Measurements from ENCODE around the gene TCL1B. TPM values are rescaled to one million over a fixed set of nuclear protein-coding genes. Genes with fewer than 3 reads are reported as not detected.
"Not testable (repeated sequence)": the region's sequence is repeated elsewhere in the genome, so short reads cannot be mapped to it uniquely, and the experiment has no call there.

The TCL1B gene
- total RNA-seq, 1 donor from 2014 or later, result not detected

DNA sequence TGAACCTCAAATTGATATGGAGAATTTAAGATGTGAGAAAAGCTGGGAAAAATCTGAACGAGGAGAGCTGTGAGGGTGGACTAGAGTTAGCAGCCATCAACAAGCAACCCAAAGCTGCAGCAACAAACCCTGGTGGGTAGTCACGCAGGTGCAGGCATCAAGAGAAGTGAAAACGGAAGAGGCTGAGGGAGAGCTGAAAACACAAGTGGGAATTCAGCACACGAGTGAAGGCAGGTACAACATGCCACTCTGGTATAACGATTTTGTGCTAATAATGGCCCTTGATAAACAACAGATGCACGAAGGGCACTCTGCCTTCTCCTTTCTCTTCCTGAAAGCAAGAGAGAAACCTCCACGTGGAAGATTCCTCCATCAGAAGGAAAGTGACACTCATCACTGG lies 11.5 kb downstream of the TCL1B start:
- intact Hi-C loops (cut with DNase I), result no loop called here

DNA sequence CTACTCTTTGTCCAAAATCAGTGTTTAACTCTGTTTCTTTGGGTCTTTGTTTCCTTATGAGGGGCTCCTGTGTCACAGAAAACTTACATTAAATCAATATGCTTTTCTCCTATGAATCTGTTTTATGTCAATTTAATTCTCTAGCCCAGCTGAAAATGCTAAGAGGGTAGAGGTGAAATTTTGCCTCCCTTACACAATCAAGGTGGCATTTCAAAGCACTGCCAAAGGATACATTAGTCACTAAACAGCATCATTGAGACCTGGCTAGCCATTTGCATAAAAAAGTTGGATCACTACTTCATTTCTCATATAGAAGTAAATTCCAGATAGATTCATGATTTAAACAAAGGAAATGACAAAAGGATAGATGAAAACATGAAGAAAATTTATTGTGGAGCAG lies 12.1 kb downstream of the TCL1B start:
- DNase-seq (no peak), ATAC-seq (ENCODE audit: poor library complexity) (no peak)
- intact Hi-C loops (cut with DNase I), result no loop called here

More for the DNA sequence above, 11.5 kb downstream of the TCL1B start:
- ATAC-seq (ENCODE audit: poor library complexity) (no peak), DNase-seq (no peak)

DNA sequence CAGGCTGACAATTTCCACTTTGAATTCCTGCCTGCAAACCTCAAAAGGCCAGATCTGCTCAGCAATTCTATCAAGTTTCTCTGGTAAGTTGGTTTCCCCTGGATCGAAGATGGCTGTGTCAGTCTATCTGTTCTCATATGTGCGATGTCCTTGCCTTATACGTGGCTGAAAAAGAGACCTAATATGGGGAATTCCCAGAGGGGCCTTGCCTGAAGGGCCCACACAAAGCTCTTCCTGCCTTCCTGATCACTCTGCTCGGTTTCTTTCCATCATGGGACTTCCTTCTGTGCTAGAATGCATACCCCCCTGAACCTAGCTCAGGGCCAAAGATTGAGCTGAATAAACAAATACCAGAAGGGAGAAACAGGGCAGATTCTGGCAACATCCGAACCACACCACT lies 13.2 kb downstream of the TCL1B start:
- intact Hi-C loops (cut with DNase I), result no loop called here
- no peak for ATAC-seq (ENCODE audit: poor library complexity)
- DNase-seq, result no peak

DNA sequence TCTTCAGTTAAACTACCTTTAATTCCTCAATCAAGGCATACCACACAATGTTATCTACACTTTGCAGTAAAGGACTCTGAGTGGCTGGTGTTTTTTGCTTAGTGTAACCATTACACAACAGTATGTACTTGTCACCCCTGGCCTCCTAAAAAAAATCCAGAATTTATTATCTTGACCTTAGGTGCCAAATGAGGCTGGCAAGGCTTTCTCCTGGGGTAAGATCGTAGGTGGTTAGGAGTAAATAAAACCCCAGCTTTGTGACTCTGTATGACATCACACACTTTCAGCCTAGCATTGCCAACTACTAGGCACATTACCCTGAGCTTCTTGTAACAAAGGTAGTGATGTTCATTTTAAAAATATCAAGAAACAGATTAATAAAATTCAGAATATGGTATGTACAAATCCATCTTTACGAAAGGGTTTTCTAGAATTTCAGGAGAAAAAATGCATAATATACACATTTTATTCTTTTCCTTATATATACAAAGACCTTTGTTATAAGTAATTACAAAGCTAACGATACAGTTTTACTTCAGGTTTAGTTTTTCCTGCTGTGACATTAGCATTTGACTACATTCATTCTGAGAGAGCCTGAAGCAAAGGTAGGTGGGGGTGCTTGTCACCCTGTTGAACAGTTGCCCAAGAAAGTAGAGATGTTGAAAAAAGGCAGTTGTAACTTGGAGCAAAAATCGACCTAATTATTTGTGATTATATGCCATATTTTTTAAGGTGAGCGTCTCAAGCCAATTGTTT lies 14.2 kb downstream of the TCL1B start:
- intact Hi-C loops (cut with DNase I), result no loop called here
- ATAC-seq (ENCODE audit: poor library complexity), result no peak
- DNase-seq, result no peak

DNA sequence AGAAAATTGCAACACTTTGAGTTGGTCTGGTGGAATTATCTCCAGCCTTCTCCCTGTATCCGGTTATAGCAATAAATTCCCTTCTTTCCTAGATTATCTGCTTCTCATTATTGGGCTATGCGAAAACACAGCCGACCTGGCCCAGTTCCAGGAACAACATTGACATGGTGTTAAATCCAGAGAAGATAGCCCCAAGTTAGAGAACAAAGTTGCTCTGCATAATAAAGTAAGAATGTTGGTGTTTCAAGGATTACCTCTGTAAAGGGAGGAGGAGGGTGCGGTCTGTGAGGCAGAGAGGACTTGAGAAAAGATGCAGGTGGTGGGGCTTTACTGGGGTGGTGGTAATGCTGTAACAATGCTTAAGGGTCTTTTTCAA lies 15.6 kb downstream of the TCL1B start:
- intact Hi-C loops (cut with DNase I), result no loop called here
- no peak for ATAC-seq (ENCODE audit: poor library complexity)
- no peak for DNase-seq

DNA sequence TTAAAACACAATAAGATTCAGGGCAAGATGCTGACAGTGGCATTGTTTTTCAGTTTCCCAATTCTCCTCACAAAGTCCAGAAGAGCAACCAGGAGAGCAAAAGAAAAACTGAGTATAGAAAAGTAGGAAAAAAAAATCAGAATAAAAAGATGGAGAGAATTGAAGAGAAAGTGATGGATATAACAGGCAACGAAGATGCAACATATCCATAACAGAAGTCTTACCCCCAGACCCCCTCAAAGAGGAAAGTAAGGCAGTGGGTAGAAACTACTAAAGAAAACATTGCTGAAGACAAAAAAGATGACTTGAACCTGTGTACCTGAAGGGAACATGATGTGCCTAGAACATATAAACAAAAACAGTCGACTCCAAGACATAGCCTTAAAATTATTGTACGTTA lies 17.1 kb downstream of the TCL1B start:
- ATAC-seq (ENCODE audit: poor library complexity) (no peak), DNase-seq (no peak)

DNA sequence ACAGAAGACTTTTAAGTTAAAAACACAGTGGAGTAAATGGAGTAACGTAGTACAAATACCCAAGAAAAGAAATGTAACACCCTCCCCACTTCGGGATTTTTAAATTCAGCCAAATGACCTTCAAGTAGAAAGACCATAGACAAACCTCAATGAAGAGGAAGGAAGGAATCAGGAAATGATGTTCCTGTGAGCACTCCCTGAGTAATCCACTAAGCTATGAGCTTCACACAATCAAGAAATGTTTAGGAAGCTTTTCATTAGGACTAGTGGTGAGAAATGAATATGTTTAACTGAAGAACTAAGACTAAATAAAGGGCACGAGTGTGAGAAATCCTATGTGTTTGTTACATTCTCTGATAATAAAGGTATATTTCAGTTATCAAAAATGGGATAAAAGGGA lies 17.6 kb downstream of the TCL1B start:
- DNase-seq (no peak), ATAC-seq (ENCODE audit: poor library complexity) (no peak)
- intact Hi-C loops (cut with DNase I), result no loop called here

More for the DNA sequence above, 17.1 kb downstream of the TCL1B start:
- intact Hi-C loops (cut with DNase I), result no loop called here

DNA sequence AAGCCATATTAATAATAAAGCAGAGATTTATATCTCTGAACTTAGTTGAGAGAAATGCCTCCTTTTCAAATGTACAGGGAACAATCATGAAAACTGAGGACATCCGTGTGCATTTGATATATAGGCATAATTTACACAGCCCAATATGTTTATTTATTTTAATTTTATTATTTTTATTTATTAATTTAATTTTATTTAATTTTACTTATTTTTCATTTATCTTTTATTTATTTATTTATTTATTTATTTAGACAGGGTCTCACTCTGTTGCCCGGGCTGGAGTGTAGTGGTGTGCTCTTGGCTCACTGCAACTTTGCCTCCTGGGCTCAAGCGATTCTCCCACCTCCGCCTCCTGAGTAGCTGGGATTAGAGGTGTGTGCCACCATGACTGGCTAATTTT lies 19.3 kb downstream of the TCL1B start:
- intact Hi-C loops (cut with DNase I), result no loop called here
- DNase-seq (no peak), ATAC-seq (ENCODE audit: poor library complexity) (no peak)

DNA sequence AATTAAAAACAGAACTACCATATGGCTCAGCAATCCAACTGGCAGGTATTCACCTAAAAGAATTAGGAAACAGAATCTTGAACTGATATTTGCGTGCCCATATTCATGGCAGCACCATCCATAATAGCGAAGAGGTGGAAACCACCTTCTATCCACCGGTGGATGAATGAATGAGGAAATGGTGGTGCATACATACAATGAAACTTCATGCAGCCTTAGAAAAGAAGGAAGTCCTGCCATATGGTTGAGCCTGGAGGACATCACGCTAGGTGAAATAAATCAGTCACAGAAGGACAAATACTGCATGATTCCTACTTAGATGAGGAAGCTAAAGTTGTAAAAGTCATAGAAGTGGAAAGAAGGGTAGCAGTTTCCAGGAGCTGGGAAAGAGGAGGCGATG lies 21.1 kb downstream of the TCL1B start:
- intact Hi-C loops (cut with DNase I), result no loop called here
- ATAC-seq (ENCODE audit: poor library complexity), result no peak
- DNase-seq, result no peak

DNA sequence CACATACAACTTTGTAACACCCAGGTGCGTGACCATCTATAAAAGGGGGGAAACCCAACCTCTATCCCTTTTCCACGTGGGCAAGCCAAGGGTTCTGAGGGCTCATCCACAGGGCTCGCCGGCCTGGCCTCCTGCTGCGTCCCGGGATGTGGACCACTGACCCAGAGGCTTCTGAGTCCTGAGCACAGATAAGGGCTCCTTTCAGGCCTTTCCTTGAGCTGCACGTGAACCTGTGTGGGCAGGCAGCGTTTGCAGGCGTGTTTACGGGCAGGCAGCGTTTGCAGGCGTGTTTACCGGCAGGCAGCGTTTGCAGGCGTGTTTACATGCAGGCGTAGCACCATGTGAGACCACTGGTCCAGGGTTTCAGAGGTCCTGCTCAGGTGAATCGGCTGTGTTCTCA lies 23.9 kb downstream of the TCL1B start:
- no peak for ATAC-seq (ENCODE audit: poor library complexity)
- intact Hi-C loops (cut with DNase I), result no loop called here
- no peak for DNase-seq

DNA sequence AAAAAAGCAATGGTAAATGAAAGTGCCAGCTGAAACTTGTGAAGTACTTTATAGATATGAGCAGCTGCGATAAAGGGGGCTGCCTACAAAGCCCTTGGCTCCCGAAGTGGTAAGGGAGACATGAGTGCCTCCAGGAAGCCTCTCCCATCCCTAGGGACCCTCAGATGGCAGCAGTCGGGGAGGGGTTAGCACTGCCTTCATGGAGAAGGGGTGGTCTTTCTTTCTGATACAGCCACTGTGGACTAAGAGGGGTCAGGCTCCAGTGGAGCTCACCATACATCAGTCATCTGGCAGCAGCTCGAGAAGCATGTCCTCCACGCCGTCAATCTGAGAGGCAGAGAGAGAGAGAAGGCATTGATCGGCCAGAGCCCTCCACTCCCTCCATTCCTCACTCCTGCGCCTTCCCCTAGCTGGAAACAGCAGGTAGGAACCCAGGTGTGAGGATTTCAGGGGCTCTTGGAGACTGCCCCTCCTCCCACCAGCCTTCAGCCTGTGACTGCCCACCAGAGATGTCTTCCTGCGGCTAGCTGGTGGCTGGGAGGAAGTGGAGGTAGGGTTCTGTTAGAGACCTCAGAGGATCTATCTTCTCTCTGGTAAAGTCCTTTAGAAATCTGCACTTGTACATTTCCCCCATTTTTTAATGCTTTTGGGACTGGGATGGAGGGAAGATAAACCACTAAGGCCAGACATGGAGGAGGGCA lies 25.4 kb downstream of the TCL1B start:
- intact Hi-C loops (cut with DNase I), result no loop called here
- ATAC-seq (ENCODE audit: poor library complexity) (no peak), DNase-seq (no peak)

DNA sequence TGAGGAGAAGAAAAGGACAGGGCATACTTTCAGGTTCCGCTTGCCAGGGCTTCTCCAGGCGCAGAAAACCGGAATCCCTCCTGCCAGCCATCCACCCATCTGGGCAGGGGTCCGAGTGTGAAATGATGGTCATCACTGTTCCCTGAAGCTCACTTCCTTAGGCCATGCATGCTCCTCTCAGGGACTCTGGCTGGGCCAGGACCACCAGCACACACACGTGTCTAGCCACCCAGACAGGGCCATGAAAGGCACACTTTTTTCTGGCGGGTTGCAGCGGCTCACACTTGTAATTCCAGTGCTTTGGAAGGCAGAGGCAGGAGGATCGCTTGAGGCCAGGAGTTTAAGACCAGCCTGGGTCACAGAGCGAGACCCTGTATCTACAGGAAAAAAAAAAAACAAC lies 26.2 kb downstream of the TCL1B start:
- ATAC-seq (ENCODE audit: poor library complexity) (no peak), DNase-seq (no peak)
- intact Hi-C loops (cut with DNase I), result no loop called here

DNA sequence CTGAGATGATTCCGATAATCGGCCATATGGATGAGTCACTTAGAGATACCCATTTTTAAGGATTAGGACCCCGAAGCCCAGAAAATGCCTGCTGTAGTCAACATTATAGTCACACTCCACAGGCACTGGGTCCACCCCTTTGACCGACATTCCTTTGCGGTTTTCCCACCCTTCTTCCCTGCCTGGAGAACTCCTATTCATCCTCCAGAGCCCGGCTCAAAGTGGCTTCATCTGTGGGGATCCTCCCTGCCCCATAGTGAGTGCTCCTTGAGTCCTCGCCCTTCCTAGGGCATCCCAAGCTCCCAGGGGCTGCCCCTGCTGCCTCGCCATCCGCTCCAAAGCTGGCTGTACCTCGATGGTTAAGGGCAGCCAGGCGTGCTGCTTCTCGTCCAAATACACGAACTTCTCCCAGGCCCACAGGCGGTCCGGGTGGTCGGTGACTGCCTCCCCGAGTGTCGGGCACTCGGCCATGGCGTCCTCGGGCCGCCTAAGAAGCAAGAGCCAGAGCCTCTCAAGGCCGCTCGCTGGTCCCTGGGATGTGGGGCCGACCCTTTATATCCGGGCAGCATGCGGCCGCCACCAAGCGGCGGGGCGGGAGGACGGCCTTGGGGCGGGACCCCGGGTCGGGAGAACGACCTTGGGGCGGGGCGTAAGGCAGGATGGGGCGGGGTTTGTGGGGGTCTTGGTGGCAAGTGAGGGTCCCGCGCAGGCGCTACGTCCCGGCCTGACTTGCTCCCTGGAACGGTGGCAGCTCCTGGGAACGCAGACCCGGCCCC lies 27.6 kb downstream of the TCL1B start, which contains the start of gene TCL1A:
TCL1A (minus strand) TSS at position 530 of the 776 bp plus-strand sequence; CDS start at position 471, 59 bp downstream.
- ATAC-seq (ENCODE audit: poor library complexity), result no peak
- no peak for DNase-seq
- intact Hi-C loops (cut with DNase I), result no loop called here

DNA sequence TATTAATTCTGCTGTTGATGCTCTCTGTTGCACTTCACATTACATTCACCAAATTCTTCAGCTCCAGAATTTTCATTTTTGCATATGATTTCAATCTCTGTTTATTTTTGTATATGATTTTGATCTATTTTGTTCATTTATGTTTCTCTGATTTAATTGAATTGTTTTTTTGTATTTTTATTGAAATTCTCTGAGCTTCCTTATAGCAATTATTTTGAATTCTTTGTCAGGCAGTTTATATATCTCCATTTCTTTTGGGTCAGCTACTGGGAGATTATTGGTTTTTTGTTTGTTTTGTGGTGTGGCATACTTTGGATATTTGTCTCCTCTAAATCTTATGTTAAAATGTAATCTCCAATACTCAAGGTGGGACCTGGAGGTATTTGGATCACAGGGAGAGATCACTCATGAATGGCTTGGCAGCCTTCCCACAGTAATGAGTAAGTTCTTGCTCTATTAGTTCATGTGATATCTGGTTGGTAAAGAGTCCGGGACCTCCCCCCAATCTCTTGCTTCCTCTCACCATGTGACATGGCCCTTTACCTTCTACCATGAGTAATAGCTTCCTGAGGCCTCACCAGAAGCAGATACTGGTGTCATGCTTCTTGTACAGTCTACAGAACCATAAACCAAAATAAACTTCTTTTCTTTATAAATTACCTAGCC lies 36.4 kb downstream of the TCL1B start:
- DNase-seq, result no peak
- intact Hi-C loops (cut with DNase I), result no loop called here
- ATAC-seq (ENCODE audit: poor library complexity), result no peak

DNA sequence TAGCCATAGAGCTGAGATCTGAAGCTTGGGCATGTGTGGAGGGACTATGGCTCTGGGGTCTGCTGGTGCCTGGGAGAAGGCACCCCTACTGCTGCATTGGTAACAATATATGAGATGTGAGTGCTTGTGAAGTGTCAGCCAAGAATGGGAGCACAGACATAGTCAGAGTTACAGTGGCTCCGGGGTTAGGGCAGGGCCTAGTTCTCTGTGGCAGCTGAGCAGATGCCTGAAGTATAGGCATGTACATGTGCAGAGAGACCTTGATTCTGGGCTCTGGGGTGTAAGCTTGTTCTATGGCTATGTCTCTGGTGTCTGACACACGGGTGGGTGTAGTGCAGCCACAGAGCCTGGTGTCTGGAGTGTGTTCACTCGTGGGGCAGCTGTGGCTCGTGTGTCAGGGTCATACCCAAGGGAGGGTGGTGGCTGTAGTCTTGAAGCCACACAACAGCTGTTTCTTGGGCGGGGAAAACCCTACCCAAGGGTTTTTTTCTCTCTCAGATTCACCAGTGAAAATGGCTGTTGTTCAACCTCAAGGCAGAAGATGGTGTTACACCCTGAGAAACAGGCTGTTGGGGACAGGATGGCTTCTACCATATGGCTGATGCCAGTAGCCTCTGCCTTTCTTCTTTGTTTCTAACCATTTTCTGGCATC lies 39.6 kb downstream of the TCL1B start:
- DNase-seq, result no peak
- no peak for ATAC-seq (ENCODE audit: poor library complexity)
- intact Hi-C loops (cut with DNase I), result no loop called here

DNA sequence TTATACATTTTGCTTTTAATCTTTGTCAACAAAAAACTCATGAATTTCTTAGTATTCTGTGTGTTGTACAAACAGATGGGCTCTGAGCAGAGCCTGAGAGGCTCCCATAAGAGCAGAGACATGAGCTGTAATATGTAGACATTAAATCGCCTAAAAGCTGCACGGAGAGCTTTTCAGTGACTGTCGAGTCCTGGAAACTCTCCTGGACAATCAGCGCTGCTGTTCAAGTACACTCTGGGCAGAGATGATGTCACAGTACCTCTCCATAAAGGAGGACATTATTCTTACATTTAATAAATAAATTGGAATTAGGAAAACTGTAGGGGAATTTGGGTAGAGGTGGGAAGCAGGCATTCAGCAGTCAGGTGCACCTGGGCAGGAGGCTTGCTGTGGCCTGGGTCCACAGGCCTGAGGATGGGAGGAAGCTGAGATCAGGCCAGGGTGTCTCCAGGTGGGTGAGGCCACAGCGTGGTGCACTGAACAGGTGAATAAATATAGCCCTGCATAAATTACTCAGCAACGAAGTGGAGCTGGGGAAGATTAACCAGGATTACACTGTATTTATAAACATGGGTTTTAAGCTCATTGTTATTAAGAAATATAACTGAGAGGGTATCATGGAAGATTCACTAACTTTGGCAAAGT lies 41.0 kb downstream of the TCL1B start:
- intact Hi-C loops (cut with DNase I), result no loop called here
- no peak for ATAC-seq (ENCODE audit: poor library complexity)
- DNase-seq, result no peak

DNA sequence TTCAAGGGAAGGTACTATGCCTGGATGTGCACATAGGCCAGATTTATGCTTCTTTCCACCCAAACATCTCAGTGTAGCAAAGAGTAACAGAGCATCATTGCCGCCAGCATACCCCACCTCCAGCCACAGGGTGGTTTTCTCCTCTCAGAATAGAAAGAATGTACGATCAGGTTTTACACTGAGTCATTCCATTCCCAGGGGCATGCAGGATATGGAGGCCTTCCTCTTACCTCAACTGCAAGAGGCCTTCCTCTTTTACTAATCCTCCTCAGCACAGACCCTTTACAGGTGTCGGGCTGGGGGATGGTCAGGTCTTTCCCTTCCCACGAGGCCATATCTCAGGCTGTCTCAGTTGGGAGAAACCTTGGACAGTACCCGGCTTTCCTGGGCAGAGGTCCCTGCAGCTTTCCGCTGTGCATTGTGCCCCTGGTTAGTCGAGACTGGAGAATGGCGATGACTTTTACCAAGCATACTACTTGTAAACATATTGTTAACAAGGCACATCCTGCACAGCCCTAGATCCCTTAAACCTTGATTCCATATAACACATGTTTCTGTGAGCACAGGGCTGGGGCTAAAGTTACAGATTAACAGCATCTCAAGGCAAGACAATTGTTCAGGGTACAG lies 43.3 kb downstream of the TCL1B start:
- ATAC-seq (ENCODE audit: poor library complexity); intact Hi-C loops (cut with DNase I); DNase-seq: not testable (repeated sequence)

DNA sequence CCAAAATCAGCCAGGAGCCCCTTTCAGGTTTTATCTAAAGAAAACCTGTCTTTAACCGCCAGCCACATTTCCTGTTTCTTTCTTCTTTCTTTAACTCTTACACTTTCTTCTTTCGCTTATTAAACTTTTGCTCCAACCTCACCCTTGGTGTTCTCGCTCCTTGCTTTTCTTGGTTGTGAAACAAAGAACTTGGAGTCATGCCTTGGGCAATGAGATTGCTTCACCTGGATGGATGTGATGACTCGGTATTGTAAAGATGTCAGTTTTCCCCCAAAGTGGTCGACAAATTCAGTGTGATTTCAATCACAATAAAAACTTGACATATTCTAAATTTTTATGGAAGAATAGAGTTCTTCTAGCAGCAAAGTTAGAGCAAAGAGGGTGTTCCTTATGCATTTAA lies 43.9 kb downstream of the TCL1B start:
- intact Hi-C loops (cut with DNase I), result no loop called here
- no peak for ATAC-seq (ENCODE audit: poor library complexity)
- no peak for DNase-seq

All from Right ventricle myocardium superior (tissue), 1 donor.